HG03159 (cell line): ENCODE measurements around the gene OR10G3.

Experiments
- ATAC-seq: cut with Tn5 transposase; IDR thresholded peaks from one replicate; pipeline ENCODE4 v1.9.1; 2021; ENCODE audit warnings: mild to moderate bottlenecking, moderate library complexity; ENCODE audit not compliant: unreplicated experiment

OR10G3 gene

GRCh38 chr14:21535545-21536417 lies 44.1 kb downstream of the OR10G3 start:
- ATAC-seq = no peak

DNA sequence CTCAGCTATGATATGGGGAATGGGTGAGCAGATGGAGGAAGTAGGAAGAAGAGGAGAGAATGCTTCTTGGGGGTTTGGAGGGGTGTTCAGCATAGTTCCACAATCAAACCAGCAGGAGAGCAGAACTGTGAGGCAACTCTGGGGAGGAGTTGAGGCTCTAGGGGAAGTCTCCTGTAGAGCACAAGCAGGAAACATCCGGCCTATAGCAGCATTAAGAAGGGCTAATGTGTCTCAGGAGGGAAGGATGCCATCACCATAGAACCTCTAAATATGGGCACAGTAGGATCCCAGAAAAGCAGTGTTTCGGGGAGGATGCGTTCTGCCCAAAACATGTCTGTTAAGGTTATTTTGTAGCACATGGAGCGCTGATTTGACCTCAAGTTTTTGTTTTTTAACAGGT lies 45.3 kb downstream of the OR10G3 start:
- no peak for ATAC-seq

DNA sequence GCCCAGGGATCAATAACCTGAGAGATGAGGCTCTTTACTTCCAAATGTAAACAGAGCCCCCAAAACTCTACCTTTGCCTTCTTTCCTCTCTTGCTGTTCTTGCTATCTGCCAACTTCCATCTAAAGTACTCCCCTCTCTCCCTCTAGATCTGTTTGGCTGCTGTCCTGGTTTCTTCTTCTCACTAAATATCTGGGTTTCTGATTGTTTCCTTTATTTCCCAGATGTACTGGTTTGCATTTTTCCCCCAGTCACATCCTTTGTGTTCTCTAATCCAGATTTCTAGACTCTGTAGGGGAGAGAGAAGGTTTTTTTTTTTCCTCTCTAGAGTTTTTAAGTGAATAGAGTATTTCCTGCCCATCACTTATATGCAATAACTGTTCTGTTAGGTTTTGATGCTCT lies 46.6 kb downstream of the OR10G3 start:
- ATAC-seq = no peak

DNA sequence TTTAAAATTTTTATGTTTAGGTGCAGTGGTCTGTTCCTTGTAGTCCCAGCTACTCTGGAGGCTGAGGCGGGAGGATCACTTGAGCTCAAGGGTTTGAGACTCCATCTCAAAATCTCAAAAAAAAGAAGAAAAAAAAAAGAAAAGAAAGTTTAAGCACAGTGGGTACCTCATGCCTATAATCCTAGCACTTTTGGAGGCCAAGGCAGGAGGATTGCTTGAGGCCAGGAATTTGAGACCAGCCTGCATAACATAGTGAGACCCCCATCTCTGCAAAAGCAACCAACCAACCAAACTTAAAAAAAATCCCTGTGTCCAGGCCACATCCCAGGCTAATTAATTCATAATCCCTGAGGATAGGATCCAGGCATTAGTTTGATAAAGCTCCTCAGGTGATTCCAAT lies 50.4 kb downstream of the OR10G3 start:
- no peak for ATAC-seq

DNA sequence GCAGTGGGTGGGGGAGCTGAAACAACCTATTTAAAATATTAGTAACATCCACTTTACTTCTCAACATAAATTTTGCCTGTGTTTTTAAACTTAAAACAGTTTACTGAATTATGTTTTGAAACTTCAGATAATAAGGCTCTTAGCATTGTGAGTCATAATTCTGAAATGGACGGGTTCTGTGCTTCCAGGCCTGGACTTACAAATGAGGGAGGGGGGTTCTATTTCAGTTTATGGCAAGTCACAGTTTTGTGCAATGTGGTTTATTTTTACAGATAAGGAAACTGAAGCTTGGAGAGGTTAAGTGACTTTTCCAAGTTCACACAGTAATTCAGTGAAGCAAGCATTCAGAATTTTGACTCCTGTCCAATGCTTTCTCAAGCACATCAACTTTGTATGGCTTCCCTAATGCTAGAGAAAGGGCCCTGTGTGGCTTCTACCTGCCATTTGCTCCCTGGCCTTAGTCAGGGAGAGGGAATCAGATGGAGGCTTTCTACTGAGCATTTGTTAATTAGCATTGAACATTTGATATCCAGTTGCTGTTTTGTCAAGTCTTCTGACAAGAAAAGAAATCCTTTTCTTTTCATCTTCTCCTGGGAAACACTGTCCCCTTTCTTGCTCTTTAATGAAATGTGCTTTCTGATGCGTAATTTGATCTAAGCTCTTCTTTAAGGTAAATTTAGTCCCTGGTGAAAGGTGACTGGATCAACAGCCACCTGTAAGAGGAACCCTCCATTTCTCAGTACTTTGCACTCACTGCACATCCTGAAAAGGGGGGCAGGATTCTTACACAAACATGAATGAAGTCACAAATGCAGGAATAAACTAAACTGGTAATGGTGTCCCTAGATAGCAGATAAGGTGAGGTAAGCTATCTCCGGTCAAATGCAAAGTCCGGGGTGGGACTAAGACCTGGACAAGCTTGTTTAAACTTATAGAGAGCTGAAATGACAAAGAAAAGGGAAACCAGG lies 51.2 kb downstream of the OR10G3 start:
- no peak for ATAC-seq

DNA sequence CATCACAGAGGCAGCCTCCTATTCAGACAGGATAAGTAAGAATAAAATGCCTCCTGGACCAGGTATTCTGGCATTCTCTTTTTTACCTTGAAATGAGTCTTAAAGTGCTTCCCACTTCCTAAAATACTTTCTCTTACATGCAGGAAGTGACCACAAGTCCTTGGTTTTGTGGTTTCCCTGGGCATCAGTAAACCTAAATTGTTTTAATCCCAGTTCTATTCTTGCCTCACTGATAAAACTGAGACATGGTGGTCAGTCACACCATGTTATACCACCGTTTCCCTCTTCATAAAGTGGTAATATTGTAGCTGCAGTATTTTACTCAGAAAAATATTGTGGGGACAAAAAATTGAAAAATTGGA lies 52.6 kb downstream of the OR10G3 start:
- ATAC-seq = no peak

GRCh38 chr14:21526672-21527317 lies 53.1 kb downstream of the OR10G3 start:
- no peak for ATAC-seq

DNA sequence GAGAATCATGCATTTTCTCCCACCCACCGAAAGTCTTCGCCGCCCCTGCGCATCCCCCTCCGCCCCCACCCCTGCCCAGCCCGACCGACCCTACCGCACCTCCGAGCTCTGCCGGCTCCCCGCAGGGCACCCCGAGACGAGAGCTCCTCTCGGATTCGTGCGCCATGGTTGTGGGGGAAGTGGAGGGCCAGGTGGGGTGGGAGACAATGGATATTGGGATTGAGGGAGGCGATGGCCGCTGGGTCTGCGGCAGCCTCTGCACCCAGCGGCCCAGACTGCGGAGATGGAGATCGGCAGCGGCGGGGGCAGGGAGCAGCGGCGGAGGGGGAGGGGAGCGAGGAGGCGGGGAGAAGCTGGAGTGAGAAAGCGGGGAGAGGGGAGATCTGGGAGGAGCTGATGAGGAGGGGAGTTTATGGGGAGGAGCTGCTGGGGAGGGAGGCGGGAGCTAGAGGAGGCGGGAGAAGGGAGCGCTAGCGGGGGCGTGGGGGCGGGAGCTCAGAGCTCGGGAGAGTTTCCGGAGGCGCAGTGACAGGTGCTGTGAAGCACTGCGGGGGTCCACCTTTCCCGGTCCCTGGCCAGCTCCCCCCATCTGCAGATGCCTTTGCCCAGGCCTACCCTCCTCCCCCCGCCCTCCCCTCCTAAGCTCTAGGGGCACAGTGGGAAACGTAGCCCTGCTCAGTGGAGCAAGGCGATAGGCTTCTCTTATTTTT lies 53.8 kb downstream of the OR10G3 start, which contains the start of gene SALL2:
Gene SALL2, minus strand, starts transcription at position 385 of the 710 bp plus-strand sequence. Its CDS starts 219 bp downstream, at position 166.
- no peak for ATAC-seq

DNA sequence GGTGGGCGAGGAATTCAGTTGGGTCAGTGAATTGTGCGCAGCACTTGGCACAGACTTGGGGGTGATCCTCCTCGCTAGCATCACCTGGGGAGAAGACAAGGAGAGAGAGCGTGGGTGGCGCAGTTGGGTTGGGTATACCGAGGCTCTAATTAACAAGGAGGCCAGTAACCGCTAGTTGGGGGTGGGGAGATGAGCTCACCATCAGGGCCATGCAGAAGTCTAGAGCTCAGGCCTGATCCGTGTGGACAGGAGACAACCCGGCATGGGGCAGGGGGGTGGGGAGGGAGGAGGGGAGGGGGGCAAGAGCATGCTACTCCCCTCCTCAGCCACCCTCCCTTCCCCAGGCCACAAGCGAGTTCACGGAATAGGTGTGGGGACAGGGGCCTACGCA lies 54.3 kb downstream of the OR10G3 start:
- ATAC-seq = no peak

GRCh38 chr14:21524575-21525490 lies 55.0 kb downstream of the OR10G3 start:
- ATAC-seq = no peak

- ATAC-seq = no peak
These were observed 56.7 kb downstream of the OR10G3 start for GRCh38 chr14:21523203-21523602.

GRCh38 chr14:21521501-21521900 lies 58.4 kb downstream of the OR10G3 start:
- no peak for ATAC-seq

- ATAC-seq = no peak
These were observed 59.1 kb downstream of the OR10G3 start for GRCh38 chr14:21520767-21521166.

- no peak for ATAC-seq
These were observed 61.2 kb downstream of the OR10G3 start for GRCh38 chr14:21518725-21519124.
